Activated CD4-positive, alpha-beta T cell treated with anti-CD3 and anti-CD28 coated beads, Interleukin-10, Interleukin-2, amounts not matched to agents 100 ng/mL and 50 ng/mL, durations not matched to agents 16 hours and 8 hours (primary cell): ENCODE data around the gene TBX1.

Experiments used
- DNase-seq: peaks from one replicate; pipeline ENCODE4 v3.0.0-alpha.2; 2020

Gene TBX1

GRCh38 chr22:19815823-19816290 is 55.3 kb downstream of the TBX1 start:
- no peak for DNase-seq

GRCh38 chr22:19816372-19817119 is 56.0 kb downstream of the TBX1 start:
- no peak for DNase-seq
